GM23248 (cell line): ENCODE measurements around the gene DNLZ.

Experiments used
- EZH2 ChIP-seq: fragments of 200-600 bp; sonication (generic); IDR thresholded peaks from 2 replicates; pipeline ENCODE4 v1.6.1; 2018; ENCODE audit warnings: antibody characterized with exemption, mild to moderate bottlenecking; ENCODE audit not compliant: insufficient read depth, poor library complexity, severe bottlenecking
- EZH2phosphoT487 ChIP-seq: fragments of 200-600 bp; sonication (generic); IDR thresholded peaks from 2 replicates; pipeline ENCODE4 v1.6.1; 2018; ENCODE audit warnings: antibody characterized with exemption, moderate library complexity, mild to moderate bottlenecking, low read depth; ENCODE audit not compliant: insufficient read depth

- TF ChIP-seq EZH2: no peak
- no peak for TF ChIP-seq EZH2phosphoT487
Measured at GRCh38 chr9:136379401-136379800, 15.9 kb upstream of the DNLZ start.
